Psoas muscle (tissue), 8 donors: ENCODE results near the gene MYRFL. TPM values are rescaled to one million over a fixed set of nuclear protein-coding genes. Genes with fewer than 3 reads are reported as not detected.

ENCODE experiments used
- ATAC-seq, 4 donors: fragments of 200-7000 bp; cut with Tn5 transposase; one replicate each; pipeline ENCODE4 v1.9.1; 2020; ENCODE audit warnings: moderate library complexity in 3 of 4, mild to moderate bottlenecking in 2 of 4
- DNase-seq, 2 donors: peaks; one replicate each; pipeline ENCODE4 v3.0.0-alpha.2; 2020
- H3K27ac ChIP-seq: fragments of 200-600 bp; one replicate; pipeline ENCODE4 v1.8.0; 2022
- H3K27me3 ChIP-seq, 3 donors: fragments of 200-600 bp in 1 of 3; one replicate each; pipeline versions ENCODE4 v1.6.1 to v1.8.0; 2013 to 2022; ENCODE audit warnings: low read length in 2 of 3, mild to moderate bottlenecking in 2 of 3, moderate library complexity in 1 of 3; ENCODE audit not compliant: insufficient read depth in 3 of 3
- H3K36me3 ChIP-seq, 2 donors: fragments of 200-600 bp in 1 of 2; one replicate each; pipeline versions ENCODE4 v1.6.1 to v1.8.0; 2013 to 2022; ENCODE audit warnings: low read depth in 1 of 2, mild to moderate bottlenecking in 1 of 2, moderate library complexity in 1 of 2; ENCODE audit not compliant: insufficient read depth in 1 of 2
- H3K4me1 ChIP-seq: fragments of 200-600 bp; one replicate; pipeline ENCODE4 v1.8.0; 2022
- H3K4me3 ChIP-seq: fragments of 200-600 bp; one replicate; pipeline ENCODE4 v1.8.0; 2022; ENCODE audit warnings: mild to moderate bottlenecking
- H3K9me3 ChIP-seq: fragments of 200-600 bp; one replicate; pipeline ENCODE4 v1.8.0; 2022
- WGBS, 3 donors: extraction: QIAGEN DNeasy Blood & Tissue Kit; methylation state at CpG; one replicate each; pipeline versions ENCODE4 v1.1.6 to v1.1.7; 2013; 5-methylcytosine and 5-hydroxymethylcytosine counted together
- intact Hi-C, 2 donors: fragments of 100-400 bp; cut with DNase I; formaldehyde crosslinking; loops; one replicate each; pipeline versions ENCODE4 v1.11.0 to v1.14.2; 2022
- polyA plus RNA-seq, 3 donors: library from polyadenylated mRNA; stranded (reverse); fragments of 200-250 nt; gene quantifications; one replicate each; pipeline ENCODE4 v1.2.3, GENCODE V29; 2013
- total RNA-seq, 4 donors: library from RNA; stranded (reverse); fragmentation: NEBNext Ultra II Directional in 2 of 4; extraction: Animal tissue kit (Norgen Biotek cat#: 25700) in 2 of 4; gene quantifications; one replicate each; pipeline versions ENCODE4 v1.2.1 to v1.2.4, GENCODE V29; 2021 to 2023
- TF ChIP-seq, protein P1 (sequence below): fragments of 200-600 bp; IDR thresholded peaks from one replicate; pipeline ENCODE4 v1.8.0; 2022; ENCODE audit warnings: antibody characterized with exemption
- donor health status: healthy with polysubstance abuse.
- donor health status: DM: no; HTN: no; CAD: no; lungs with moderate emphysema.
- donor health status: Bipolar disorder and iron deficiency.
- donor health status: healthy.
- donor health status: DM: yes; HTN: yes; CAD: no.
- donor health status: DM: no; HTN: no; CAD: no.
- donor health status: DM: no; HTN: no; CAD: no.
- donor health status: DM: yes; HTN: yes; CAD: no.

The MYRFL gene
- total and polyA plus RNA-seq, 7 donors: 0.06 to 0.18 (median 0.10) TPM; not detected in 3

DNA sequence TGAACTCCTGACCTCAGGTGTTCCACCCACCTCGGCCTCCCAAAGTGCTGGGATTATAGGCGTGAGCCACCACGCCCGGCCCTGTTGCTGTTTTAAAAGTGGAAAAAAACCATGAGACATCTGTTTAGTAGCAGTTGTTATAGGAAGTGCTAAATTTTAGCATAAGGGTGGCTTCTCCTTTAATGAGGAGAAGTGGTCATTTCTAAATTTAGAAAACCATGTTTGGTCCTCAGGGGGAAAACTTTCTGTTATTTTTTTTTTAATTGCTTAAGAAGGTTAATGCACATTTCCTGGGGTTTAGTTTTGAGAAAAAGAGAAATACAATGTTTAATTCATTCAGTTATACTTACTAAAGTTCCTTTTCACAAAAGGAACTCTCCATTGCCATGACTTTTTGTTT, 102.1 kb downstream of the MYRFL start:
- intact Hi-C loops: no loop called here

DNA sequence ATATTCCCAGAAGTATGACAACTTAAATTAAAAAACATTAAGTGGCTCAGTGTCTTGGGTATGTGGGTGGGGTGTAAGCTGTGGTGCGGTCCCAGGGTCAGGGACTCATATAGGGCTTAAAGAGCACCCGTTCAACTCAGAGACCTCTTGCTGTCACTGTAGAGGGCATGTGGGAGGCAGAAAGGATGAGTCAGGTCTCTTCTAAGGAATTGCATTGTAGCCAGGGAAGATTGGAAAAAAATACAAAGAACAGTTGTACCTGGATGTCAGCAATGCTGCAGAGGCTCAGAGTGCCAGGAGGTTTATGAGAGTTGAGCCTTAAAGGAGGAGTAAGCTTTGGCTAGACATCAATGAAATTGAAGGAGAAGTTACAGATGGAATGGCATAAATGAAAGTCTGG, 104.1 kb downstream of the MYRFL start:
- no peak for ATAC-seq
- H3K9me3 ChIP-seq: no peaks in the 10 kb centered on the region
- intact Hi-C loops: no loop called here
- H3K27me3 ChIP-seq: no peaks in the 10 kb centered on the region
- no peaks in the 10 kb centered on the region for H3K36me3 ChIP-seq
- DNase-seq: no peak
- WGBS, 3 donors: 78 to 85% (median 83%) methylated on average over 2 of the region's 2 CpGs
- H3K4me1 ChIP-seq: no peaks in the 10 kb centered on the region
- no peak overlapping the region for H3K27ac ChIP-seq
- H3K4me3 ChIP-seq: no peak overlapping the region
- TF ChIP-seq, protein P1, sequence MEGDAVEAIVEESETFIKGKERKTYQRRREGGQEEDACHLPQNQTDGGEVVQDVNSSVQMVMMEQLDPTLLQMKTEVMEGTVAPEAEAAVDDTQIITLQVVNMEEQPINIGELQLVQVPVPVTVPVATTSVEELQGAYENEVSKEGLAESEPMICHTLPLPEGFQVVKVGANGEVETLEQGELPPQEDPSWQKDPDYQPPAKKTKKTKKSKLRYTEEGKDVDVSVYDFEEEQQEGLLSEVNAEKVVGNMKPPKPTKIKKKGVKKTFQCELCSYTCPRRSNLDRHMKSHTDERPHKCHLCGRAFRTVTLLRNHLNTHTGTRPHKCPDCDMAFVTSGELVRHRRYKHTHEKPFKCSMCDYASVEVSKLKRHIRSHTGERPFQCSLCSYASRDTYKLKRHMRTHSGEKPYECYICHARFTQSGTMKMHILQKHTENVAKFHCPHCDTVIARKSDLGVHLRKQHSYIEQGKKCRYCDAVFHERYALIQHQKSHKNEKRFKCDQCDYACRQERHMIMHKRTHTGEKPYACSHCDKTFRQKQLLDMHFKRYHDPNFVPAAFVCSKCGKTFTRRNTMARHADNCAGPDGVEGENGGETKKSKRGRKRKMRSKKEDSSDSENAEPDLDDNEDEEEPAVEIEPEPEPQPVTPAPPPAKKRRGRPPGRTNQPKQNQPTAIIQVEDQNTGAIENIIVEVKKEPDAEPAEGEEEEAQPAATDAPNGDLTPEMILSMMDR: no peak

More for the DNA sequence above, 102.1 kb downstream of the MYRFL start:
- TF ChIP-seq, protein P1: no peak
- no peak for DNase-seq
- Histone ChIP-seq H3K27ac (no peak overlapping the region), H3K4me1 (no peaks in the 10 kb centered on the region), H3K27me3 (no peaks in the 10 kb centered on the region), H3K4me3 (no peak overlapping the region), H3K9me3 (no peaks in the 10 kb centered on the region), H3K36me3 (no peaks in the 10 kb centered on the region)
- WGBS, 3 donors: 70 to 80% (median 79%) methylated on average over 4 of the region's 4 CpGs
- ATAC-seq: no peak

DNA sequence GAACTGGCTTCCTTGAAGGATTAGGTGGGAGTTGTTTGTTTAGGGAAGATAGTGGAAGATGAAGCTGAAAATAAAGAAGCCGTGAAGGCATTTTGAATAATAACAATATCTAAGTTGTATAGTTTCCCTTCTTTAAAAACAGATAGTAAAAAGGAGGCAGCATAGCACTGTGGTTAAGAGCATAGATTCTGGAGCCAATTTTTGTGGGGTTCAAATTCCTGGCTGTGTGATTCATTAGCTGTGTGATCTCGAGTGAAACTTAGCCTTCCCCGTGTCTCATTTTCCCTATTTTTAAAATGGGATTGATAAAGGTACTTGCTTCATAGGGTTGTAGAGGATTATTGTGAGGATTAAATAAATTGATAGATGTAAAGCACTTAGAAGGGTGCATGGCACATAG, 104.5 kb downstream of the MYRFL start:
- H3K27me3 ChIP-seq: no peaks in the 10 kb centered on the region
- TF ChIP-seq, protein P1: no peak

DNA sequence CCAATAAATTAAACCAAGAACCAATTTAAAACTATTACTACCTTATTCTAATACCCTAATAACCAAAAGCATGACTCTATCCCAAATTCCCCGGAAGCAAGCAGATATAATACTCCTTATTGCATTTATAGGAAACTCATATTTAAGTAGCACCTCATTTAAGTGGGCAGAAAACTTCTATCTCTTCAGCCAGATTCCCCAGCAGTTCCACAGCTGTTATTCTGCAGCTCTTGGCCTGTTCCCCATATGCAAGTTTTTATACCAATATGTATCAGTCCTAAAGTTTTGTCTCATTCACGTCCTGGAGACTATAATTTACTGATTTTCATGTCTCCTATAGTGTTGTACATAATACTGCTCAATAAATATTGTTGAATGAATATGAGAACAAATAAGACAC, 106.5 kb downstream of the MYRFL start:
- DNase-seq (no peak), ATAC-seq (no peak)
- Histone ChIP-seq H3K36me3 (no peaks in the 10 kb centered on the region), H3K4me3 (no peak overlapping the region), H3K27me3 (no peaks in the 10 kb centered on the region), H3K27ac (no peak overlapping the region), H3K4me1 (no peaks in the 10 kb centered on the region), H3K9me3 (no peaks in the 10 kb centered on the region)
- TF ChIP-seq, protein P1: no peak
- intact Hi-C loops: no loop called here
- WGBS, 3 donors: 34 to 60% (median 50%) methylated on average over 2 of the region's 2 CpGs

More for the DNA sequence above, 104.5 kb downstream of the MYRFL start:
- Histone ChIP-seq H3K4me1 (no peaks in the 10 kb centered on the region), H3K36me3 (no peaks in the 10 kb centered on the region), H3K4me3 (no peak overlapping the region), H3K27ac (no peak overlapping the region), H3K9me3 (no peaks in the 10 kb centered on the region)
- intact Hi-C loops: no loop called here
- DNase-seq (no peak), ATAC-seq (no peak)
- WGBS, 3 donors: 34 to 61% (median 46%) methylated on average over 3 of the region's 3 CpGs

DNA sequence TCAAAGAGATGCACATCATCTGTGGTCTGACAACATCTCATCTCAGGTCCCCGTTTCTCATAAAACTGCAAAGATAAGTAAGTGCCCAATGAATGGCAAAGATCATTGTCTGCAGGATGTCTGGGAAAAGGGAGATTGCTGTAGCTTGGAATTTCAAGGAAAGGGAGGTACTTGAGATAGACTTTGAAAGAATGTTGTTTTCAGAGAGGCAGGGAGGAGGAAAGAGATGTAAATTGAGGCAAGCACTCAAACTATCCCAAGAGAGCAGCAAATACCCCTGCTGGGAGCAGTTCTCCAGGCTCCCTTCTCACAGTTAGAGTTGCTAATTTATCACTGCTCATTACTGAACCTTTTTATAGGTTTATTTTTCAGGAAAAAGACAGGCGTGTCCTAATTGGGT, 107.1 kb downstream of the MYRFL start:
- H3K36me3 ChIP-seq: no peaks in the 10 kb centered on the region
- WGBS, 3 donors: 61 to 69% (median 66%) methylated on average over 2 of the region's 2 CpGs
- no peak overlapping the region for H3K27ac ChIP-seq
- intact Hi-C loops: no loop called here
- DNase-seq: no peak
- H3K27me3 ChIP-seq: no peaks in the 10 kb centered on the region
- no peaks in the 10 kb centered on the region for H3K9me3 ChIP-seq
- no peak for ATAC-seq
- H3K4me3 ChIP-seq: no peak overlapping the region
- H3K4me1 ChIP-seq: no peaks in the 10 kb centered on the region
- TF ChIP-seq, protein P1: no peak
